H1 (cell line): ENCODE results near the gene MACROD2. TPM values are rescaled to one million over a fixed set of nuclear protein-coding genes. Genes with fewer than 3 reads are reported as not detected.

Experiments used
- POU5F1 ChIP-seq: IDR thresholded peaks from 2 replicates; pipeline ENCODE4 v1.6.1; 2011; ENCODE audit warnings: low read depth, mild to moderate bottlenecking, low read length, moderate library complexity
- RXRA ChIP-seq: IDR thresholded peaks from 2 replicates; pipeline ENCODE4 v1.6.1; 2011; ENCODE audit warnings: low read depth, mild to moderate bottlenecking, low read length, moderate library complexity; ENCODE audit not compliant: insufficient read depth
- SIRT6 ChIP-seq: IDR thresholded peaks from one replicate; pipeline ENCODE4 v1.7.1; 2012; ENCODE audit warnings: low read length, inconsistent platforms
- polyA plus RNA-seq, 7 experiments: library from polyadenylated mRNA; depleted of rRNA in 3 of 7; stranded (reverse) in 5 of 7; unstranded in 2 of 7; fragments of >200 nt in 5 of 7; fragments of 200-250 nt in 2 of 7; gene quantifications; 1 replicate in 5 of 7; 2 replicates in 1 of 7; 4 replicates in 1 of 7; pipeline versions ENCODE4 v1.2.1 to v1.2.3, GENCODE V29; 2011 to 2013; ENCODE audit warnings: missing spikeins in 2 of 7, mixed read lengths in 2 of 7
- total RNA-seq: library from RNA; stranded (reverse); fragmentation: NEBNext Ultra II Directional; extraction: Animal tissue kit (Norgen Biotek cat#: 25700); gene quantifications from 2 replicates; pipeline ENCODE4 v1.2.1, GENCODE V29; 2021
- TF ChIP-seq, protein P1 (sequence below): IDR thresholded peaks from 2 replicates; pipeline ENCODE4 v1.6.1; 2011; ENCODE audit warnings: low read length, improper control_type of control experiment

MACROD2 gene
- total and polyA plus RNA-seq, 2 of the 8 experiments (the other 6 are each of a cell fraction or from before 2014, with no cell fraction given) = 0.70 to 3.9 TPM

DNA sequence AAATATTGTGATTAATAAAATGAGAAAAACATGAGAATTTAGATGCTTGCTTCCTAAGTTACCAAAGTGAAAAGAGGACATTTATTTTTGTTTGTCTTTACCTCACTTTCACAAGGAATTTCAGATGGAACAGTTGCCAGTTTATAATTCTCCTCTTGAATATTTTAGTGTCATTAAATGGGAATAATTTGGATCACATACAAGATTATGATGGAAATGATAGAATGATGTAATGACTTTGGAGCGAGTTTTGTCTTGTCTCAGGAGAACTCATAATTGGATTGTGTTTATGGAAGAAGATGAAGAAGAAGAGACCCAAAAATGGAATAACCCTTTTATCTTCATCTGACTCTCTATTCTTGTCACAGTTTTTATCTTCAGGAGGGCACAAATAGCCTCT is 515.0 kb downstream of the MACROD2 start (continued):
- TF ChIP-seq POU5F1 = no peak
- no peak for TF ChIP-seq RXRA
- no peak for TF ChIP-seq SIRT6
- TF ChIP-seq, protein P1, sequence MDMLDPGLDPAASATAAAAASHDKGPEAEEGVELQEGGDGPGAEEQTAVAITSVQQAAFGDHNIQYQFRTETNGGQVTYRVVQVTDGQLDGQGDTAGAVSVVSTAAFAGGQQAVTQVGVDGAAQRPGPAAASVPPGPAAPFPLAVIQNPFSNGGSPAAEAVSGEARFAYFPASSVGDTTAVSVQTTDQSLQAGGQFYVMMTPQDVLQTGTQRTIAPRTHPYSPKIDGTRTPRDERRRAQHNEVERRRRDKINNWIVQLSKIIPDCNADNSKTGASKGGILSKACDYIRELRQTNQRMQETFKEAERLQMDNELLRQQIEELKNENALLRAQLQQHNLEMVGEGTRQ = no peak
- TF ChIP-seq, all 59 proteins: peak for 0
